Neural progenitor cell (in vitro differentiated cells): ENCODE measurements around the gene CDCP1.

Experiments
- CTCF ChIP-seq: fragments of 200-600 bp; sonication (generic); IDR thresholded peaks from 2 replicates; pipeline ENCODE4 v1.5.1; 2017; ENCODE audit warnings: antibody characterized with exemption, mild to moderate bottlenecking
- EZH2 ChIP-seq: fragments of 200-600 bp; sonication (generic); IDR thresholded peaks from 2 replicates; pipeline ENCODE4 v1.6.1; 2017; ENCODE audit warnings: antibody characterized with exemption, mild to moderate bottlenecking, moderate library complexity

GRCh38 chr3:45104715-45105711 lies 41.2 kb downstream of the CDCP1 start:
- no peak for TF ChIP-seq CTCF
- no peak for TF ChIP-seq EZH2
